AG10803 (cell line): ENCODE data around the gene AQP5.

Experiments used
- DNase-seq: peaks from one replicate; pipeline ENCODE4 v3.0.0; 2010; ENCODE audit warnings: low read depth
- H3K4me3 ChIP-seq: 2 replicates; pipeline ENCODE4 v1.5.1; 2011; ENCODE audit warnings: mild to moderate bottlenecking, low read length, control low read depth
- CTCF ChIP-seq: conservative IDR thresholded peaks from 2 replicates; pipeline ENCODE4 v1.5.1; 2011; ENCODE audit warnings: mild to moderate bottlenecking, low read length, control low read depth, inconsistent platforms

AQP5 gene

GRCh38 chr12:49954863-49955830 is 6.5 kb upstream of the AQP5 start:
- TF ChIP-seq CTCF: no peak
- no peak for DNase-seq
- H3K4me3 ChIP-seq: no peak overlapping the region

- no peak for TF ChIP-seq CTCF
- H3K4me3 ChIP-seq: no peak overlapping the region
- DNase-seq: no peak
Measured at GRCh38 chr12:49955899-49956662, 5.6 kb upstream of the AQP5 start.

DNA sequence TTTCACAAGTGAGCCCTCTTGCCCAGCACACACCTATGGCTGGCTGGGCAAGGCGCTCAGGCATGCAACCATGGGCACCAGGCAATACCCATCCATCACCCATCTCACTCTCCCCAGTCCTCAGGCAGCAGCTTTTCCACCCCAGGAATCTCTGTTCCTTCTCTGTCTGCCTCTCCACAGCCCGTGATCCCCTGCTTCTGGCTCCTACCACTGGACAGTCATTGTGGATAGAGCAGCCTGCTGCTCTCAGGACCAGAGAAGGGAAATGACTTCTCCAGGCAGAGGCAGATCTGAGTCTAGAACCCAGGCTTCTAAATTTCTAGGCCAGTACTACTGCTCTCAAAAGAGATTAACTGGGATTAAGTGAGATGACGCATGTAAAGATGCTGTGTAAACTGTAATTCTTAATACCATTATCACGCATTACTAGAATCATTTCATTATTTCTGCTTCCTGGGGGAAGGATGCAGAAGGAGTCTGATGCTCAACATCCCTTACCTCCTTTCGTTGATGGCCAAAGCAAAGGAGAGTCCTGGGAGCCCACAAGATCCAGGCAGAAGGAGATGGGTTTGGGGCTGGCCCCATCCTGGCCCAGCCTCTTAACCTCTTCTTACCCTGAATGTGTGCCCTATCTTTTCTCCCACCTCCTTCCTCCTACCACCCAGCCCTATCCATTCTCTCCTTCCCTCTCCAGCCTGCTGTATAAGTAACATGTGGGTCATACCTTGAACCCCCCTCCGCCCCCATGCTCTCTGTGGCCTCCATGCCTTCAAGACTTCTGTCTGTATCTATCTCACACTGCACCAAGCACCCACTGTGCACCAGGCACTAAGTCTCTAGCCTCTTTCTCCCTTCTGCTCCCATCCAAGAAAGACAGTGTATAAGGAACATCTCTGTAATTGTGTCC is 4.8 kb upstream of the AQP5 start:
- DNase-seq: no peak
- H3K4me3 ChIP-seq: no peak overlapping the region
- TF ChIP-seq CTCF: no peak

DNA sequence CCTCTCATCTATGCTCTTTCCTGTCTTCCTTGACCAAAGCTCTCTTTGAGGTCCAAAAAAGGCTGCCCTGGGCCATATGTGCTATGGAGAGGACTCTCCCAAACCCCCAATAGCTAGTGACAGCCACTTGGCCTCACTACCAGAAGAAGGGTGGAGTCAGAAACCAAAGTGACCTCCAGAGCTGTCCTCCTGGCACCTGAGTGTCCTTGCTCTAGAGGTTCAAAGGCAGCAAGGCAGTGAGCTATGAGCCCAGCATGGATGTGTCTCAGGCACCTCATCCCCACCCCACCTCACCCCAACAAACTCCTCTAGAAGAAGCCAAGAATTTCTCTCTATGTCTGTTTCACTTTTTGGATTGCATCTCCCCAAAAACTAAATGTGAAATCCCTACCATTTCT is 4.1 kb upstream of the AQP5 start:
- no peak for TF ChIP-seq CTCF
- H3K4me3 ChIP-seq: no peak overlapping the region
- no peak for DNase-seq

- DNase-seq: peak; percentile 16
- TF ChIP-seq CTCF: no peak
- no peak overlapping the region for H3K4me3 ChIP-seq
Measured at GRCh38 chr12:49959685-49960473, 1.8 kb upstream of the AQP5 start.

DNA sequence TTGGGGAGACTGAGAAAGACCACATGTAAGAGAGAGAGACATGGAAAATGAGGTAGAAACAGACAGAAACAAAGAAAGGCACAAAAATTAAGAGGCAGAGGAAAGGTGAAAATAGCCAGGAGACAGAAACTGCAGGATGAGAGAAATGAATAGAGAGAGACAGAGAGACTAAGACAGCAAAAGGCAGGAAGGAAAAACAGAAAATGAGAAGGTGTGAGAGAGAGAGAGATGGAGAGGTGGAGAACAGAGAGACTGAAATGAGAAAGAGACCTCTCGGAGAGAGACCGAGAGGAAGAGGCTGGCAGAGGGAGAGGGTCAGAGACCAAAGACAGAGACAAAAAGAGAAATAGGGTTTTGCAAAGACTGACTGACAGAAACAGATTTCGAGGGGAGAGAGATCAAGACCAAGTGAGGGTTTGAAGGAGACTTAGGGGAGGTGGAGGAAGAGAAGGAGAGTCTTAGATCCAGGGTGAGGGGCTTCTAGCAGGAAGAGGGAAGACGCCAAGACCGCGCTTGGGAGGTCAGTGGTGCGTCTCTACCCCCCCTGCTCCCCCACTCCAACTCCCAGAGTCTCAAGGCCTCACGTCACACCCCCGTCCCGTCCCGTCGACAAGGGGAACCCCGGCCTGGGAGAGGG is 1.1 kb upstream of the AQP5 start:
- no peak overlapping the region for H3K4me3 ChIP-seq
- no peak for TF ChIP-seq CTCF
- no peak for DNase-seq
